ENCODE measurements around the gene ALDH1A1.

Gene ALDH1A1

GRCh38 chr9:72913382-72914009, 39.4 kb downstream of the ALDH1A1 start (continued):
- TF ChIP-seq ZNF26 (tag by site-specific recombination; IDR thresholded peaks at IDR 0.05), result no peak

- H3K9me3 ChIP-seq (ENCODE audit: control insufficient read depth, insufficient read depth, low read depth, low read length), result no peaks in the 10 kb centered on the region
- H3K4me3 ChIP-seq (ENCODE audit: low read depth, low read length), result no peak overlapping the region
- no peaks in the 10 kb centered on the region for H3K4me1 ChIP-seq (ENCODE audit: control insufficient read depth, insufficient read depth, low read length)
- ChIA-PET CTCF (interaction anchor here (0.6 to 1.0 kb wide), 3 partner anchors 37 to 330 kb away, joined by 3 to 4 read pairs (median 3); no protein-coding TSS in a partner anchor), POLR2A (no interaction called here)
- no peak for TF ChIP-seq KLF1 (tag by site-specific recombination; IDR thresholded peaks at IDR 0.05)
- TF ChIP-seq ZNF174 (tag by site-specific recombination; IDR thresholded peaks at IDR 0.05), result no peak
- no peak for TF ChIP-seq ZNF768 (tag by site-specific recombination; IDR thresholded peaks at IDR 0.05)
- TF ChIP-seq GLIS2 (tag by site-specific recombination; IDR thresholded peaks at IDR 0.05), result no peak
- no peaks in the 10 kb centered on the region for H3K36me3 ChIP-seq (ENCODE audit: control insufficient read depth in 2 of 2, insufficient read depth in 1 of 2, low read length in 2 of 2)
- no peak overlapping the region for H3K27ac ChIP-seq (ENCODE audit: extremely low read depth, low read depth, low read length)
Measured at GRCh38 chr9:72912476-72913381, 40.1 kb downstream of the ALDH1A1 start.

- Histone ChIP-seq H3K4me1 (ENCODE audit: control insufficient read depth, insufficient read depth, low read length) (no peaks in the 10 kb centered on the region), H3K36me3 (ENCODE audit: control insufficient read depth in 2 of 2, insufficient read depth in 1 of 2, low read length in 2 of 2) (no peaks in the 10 kb centered on the region), H3K4me3 (ENCODE audit: low read depth, low read length) (no peak overlapping the region), H3K9me3 (ENCODE audit: control insufficient read depth, insufficient read depth, low read depth, low read length) (no peaks in the 10 kb centered on the region), H3K27ac (ENCODE audit: extremely low read depth, low read depth, low read length) (no peak overlapping the region)
- POLR2A ChIA-PET, result no interaction called here
- TF ChIP-seq ZNF626 (tag by site-specific recombination; IDR thresholded peaks at IDR 0.05) (no peak), ZNF433 (tag by site-specific recombination; IDR thresholded peaks at IDR 0.05; ENCODE audit: low read depth) (no peak), YY2 (tag by site-specific recombination; IDR thresholded peaks at IDR 0.05) (no peak), ZNF155 (tag by site-specific recombination; IDR thresholded peaks at IDR 0.05) (no peak)
- CTCF ChIA-PET, result interaction anchor here (0.6 to 0.7 kb wide), 4 partner anchors 12 to 1717 kb away, joined by 3 to 4 read pairs (median 3); no protein-coding TSS in a partner anchor
Measured at GRCh38 chr9:72911816-72912215, 41.0 kb downstream of the ALDH1A1 start.

- H3K27ac ChIP-seq (ENCODE audit: extremely low read depth, low read depth, low read length), result no peak overlapping the region
- H3K36me3 ChIP-seq (ENCODE audit: control insufficient read depth in 2 of 2, insufficient read depth in 1 of 2, low read length in 2 of 2), result no peaks in the 10 kb centered on the region
- H3K4me1 ChIP-seq (ENCODE audit: control insufficient read depth, insufficient read depth, low read length), result no peaks in the 10 kb centered on the region
- POLR2A ChIA-PET, result no interaction called here
- CTCF ChIA-PET, result interaction anchor here (0.6 kb wide), 2 partner anchors 15 to 1717 kb away, joined by 3 read pairs; no protein-coding TSS in a partner anchor
- no peaks in the 10 kb centered on the region for H3K9me3 ChIP-seq (ENCODE audit: control insufficient read depth, insufficient read depth, low read depth, low read length)
- H3K4me3 ChIP-seq (ENCODE audit: low read depth, low read length), result no peak overlapping the region
- TF ChIP-seq ZSCAN30 (tag by site-specific recombination; IDR thresholded peaks at IDR 0.05) (no peak), BCL6B (tag by site-specific recombination; IDR thresholded peaks at IDR 0.05) (no peak), SCRT1 (tag by site-specific recombination; IDR thresholded peaks at IDR 0.05; ENCODE audit: borderline replicate concordance) (no peak), GLIS1 (tag by site-specific recombination; IDR thresholded peaks at IDR 0.05) (no peak), ZNF18 (tag by site-specific recombination; IDR thresholded peaks at IDR 0.05) (no peak), ZNF76 (tag by site-specific recombination; IDR thresholded peaks at IDR 0.05; ENCODE audit: borderline replicate concordance, low read depth) (no peak), MYNN (tag by site-specific recombination; IDR thresholded peaks at IDR 0.05; ENCODE audit: borderline replicate concordance) (no peak), ZNF202 (tag by site-specific recombination; IDR thresholded peaks at IDR 0.05; ENCODE audit: borderline replicate concordance) (no peak), ZNF514 (tag by site-specific recombination; IDR thresholded peaks at IDR 0.05) (no peak), ZNF610 (tag by site-specific recombination; IDR thresholded peaks at IDR 0.05; ENCODE audit: borderline replicate concordance) (no peak), GLIS2 (tag by site-specific recombination; IDR thresholded peaks at IDR 0.05) (no peak), ZNF548 (tag by site-specific recombination; IDR thresholded peaks at IDR 0.05) (no peak), ZNF266 (tag by site-specific recombination; IDR thresholded peaks at IDR 0.05; ENCODE audit: low read depth) (no peak), KLF8 (tag by site-specific recombination; IDR thresholded peaks at IDR 0.05) (no peak)
Measured at GRCh38 chr9:72911247-72911775, 41.5 kb downstream of the ALDH1A1 start.

Data from HEK293 (cell line).